Left renal pelvis (tissue), 4 donors: ENCODE measurements around the gene ZNF436. TPM values are rescaled to one million over a fixed set of nuclear protein-coding genes. Genes with fewer than 3 reads are reported as not detected.

Source experiments
- DNase-seq, 4 donors: peaks; one replicate each; pipeline ENCODE4 v3.0.0-alpha.2; 2013; ENCODE audit warnings: low read depth in 4 of 4, low spot score in 3 of 4
- polyA plus RNA-seq, 4 donors: library from polyadenylated mRNA; unstranded; fragments of 120-200 nt; gene quantifications; one replicate each; pipeline ENCODE4 v1.2.1, GENCODE V29; 2013; ENCODE audit not compliant: insufficient read length in 4 of 4

The ZNF436 gene
- polyA plus RNA-seq, 4 donors: 31.8 to 40.9 (median 37.4) TPM

- peak; percentile 95 to 98 (median 96) for DNase-seq
Measured at GRCh38 chr1:23367791-23368561, 1.7 kb downstream of the ZNF436 start.

- DNase-seq: no peak
Measured at GRCh38 chr1:23367451-23367790, 2.2 kb downstream of the ZNF436 start.

GRCh38 chr1:23366598-23366997 is 3.0 kb downstream of the ZNF436 start:
- no peak for DNase-seq

GRCh38 chr1:23366146-23366545 is 3.5 kb downstream of the ZNF436 start:
- DNase-seq: no peak

- DNase-seq: no peak
Measured at GRCh38 chr1:23362218-23362713, 7.4 kb downstream of the ZNF436 start.

GRCh38 chr1:23358310-23358875 is 11.2 kb downstream of the ZNF436 start:
- no peak for DNase-seq

GRCh38 chr1:23357138-23357908 is 12.3 kb downstream of the ZNF436 start:
- no peak for DNase-seq

GRCh38 chr1:23356471-23357137 is 13.0 kb downstream of the ZNF436 start:
- no peak for DNase-seq

- DNase-seq: no peak
Measured at GRCh38 chr1:23354245-23354644, 15.4 kb downstream of the ZNF436 start.

GRCh38 chr1:23352096-23352695 is 17.4 kb downstream of the ZNF436 start:
- DNase-seq: no peak

GRCh38 chr1:23345920-23346319 is 23.7 kb downstream of the ZNF436 start:
- no peak for DNase-seq

GRCh38 chr1:23344987-23345472 is 24.6 kb downstream of the ZNF436 start:
- DNase-seq: peak in 2 of 4 donors; percentile 20 to 37

GRCh38 chr1:23344111-23344986 is 25.3 kb downstream of the ZNF436 start, which contains the start of gene HNRNPR:
Gene HNRNPR, minus strand, starts transcription at chr1:23344284. Its CDS starts 3,276 bp downstream, at chr1:23341008.
- DNase-seq: peak; percentile 99 to 100 (median 100)

- DNase-seq: peak in 1 of 4 donors; percentile 12
Measured at GRCh38 chr1:23343221-23344110, 26.2 kb downstream of the ZNF436 start.

GRCh38 chr1:23341931-23342692 is 27.5 kb downstream of the ZNF436 start:
- DNase-seq: no peak

- no peak for DNase-seq
Measured at GRCh38 chr1:23339632-23340031, 30.0 kb downstream of the ZNF436 start.

- no peak for DNase-seq
Measured at GRCh38 chr1:23337869-23338268, 31.8 kb downstream of the ZNF436 start.
